Fibroblast of lung (primary cell): ENCODE data around the gene SLC22A12. TPM values are rescaled to one million over a fixed set of nuclear protein-coding genes. Genes with fewer than 3 reads are reported as not detected.

Experiments used
- DNase-seq, 2 donors: peaks; one replicate each; pipeline versions ENCODE4 v3.0.0 to v3.0.0-alpha.2; 2010; ENCODE audit warnings: low read depth in 2 of 2
- H2AFZ ChIP-seq: 2 replicates; pipeline ENCODE4 v1.5.1; 2012; ENCODE audit warnings: low read length, control low read depth, inconsistent platforms
- H3K27ac ChIP-seq: 2 replicates; pipeline ENCODE4 v1.5.1; 2011; ENCODE audit warnings: low read length, control low read depth; ENCODE audit not compliant: insufficient read depth
- H3K27me3 ChIP-seq: 2 replicates; pipeline ENCODE4 v1.5.1; 2011; ENCODE audit warnings: mild to moderate bottlenecking, low read length; ENCODE audit not compliant: control insufficient read depth, insufficient read depth
- H3K36me3 ChIP-seq: 2 replicates; pipeline ENCODE4 v1.5.1; 2011; ENCODE audit warnings: low read length; ENCODE audit not compliant: control insufficient read depth, insufficient read depth
- H3K4me1 ChIP-seq: 2 replicates; pipeline ENCODE4 v1.5.1; 2011; ENCODE audit warnings: low read length; ENCODE audit not compliant: control insufficient read depth, insufficient read depth; ENCODE audit errors: extremely low read depth
- H3K4me2 ChIP-seq: 2 replicates; pipeline ENCODE4 v1.5.1; 2011; ENCODE audit warnings: low read length, control low read depth; ENCODE audit not compliant: insufficient read depth; ENCODE audit errors: extremely low read depth
- H3K4me3 ChIP-seq, 4 experiments: fragments of 200-600 bp in 1 of 4; sonication (generic) in 1 of 4; replicated peaks in 1 of 4; 2 replicates each; pipeline ENCODE4 v1.5.1; 2011 to 2016; ENCODE audit warnings: low read length in 4 of 4, low read depth in 3 of 4, mild to moderate bottlenecking in 3 of 4, control low read depth in 2 of 4, inconsistent platforms in 1 of 4, mixed read lengths in 1 of 4; ENCODE audit not compliant: insufficient read depth in 1 of 4; ENCODE audit errors: control extremely low read depth in 1 of 4
- H3K79me2 ChIP-seq: 2 replicates; pipeline ENCODE4 v1.5.1; 2012; ENCODE audit warnings: mild to moderate bottlenecking, low read length, inconsistent platforms; ENCODE audit not compliant: control insufficient read depth, insufficient read depth
- H3K9ac ChIP-seq: 2 replicates; pipeline ENCODE4 v1.5.1; 2011; ENCODE audit warnings: mild to moderate bottlenecking, low read length, control low read depth; ENCODE audit not compliant: insufficient read depth
- H3K9me3 ChIP-seq: 2 replicates; pipeline ENCODE4 v1.5.1; 2012; ENCODE audit warnings: low read depth, low read length; ENCODE audit not compliant: control insufficient read depth, insufficient read depth
- H4K20me1 ChIP-seq: 2 replicates; pipeline ENCODE4 v1.5.1; 2011; ENCODE audit warnings: low read length; ENCODE audit not compliant: control insufficient read depth, insufficient read depth; ENCODE audit errors: extremely low read depth
- EZH2 ChIP-seq: IDR thresholded peaks from 2 replicates; pipeline ENCODE4 v1.5.1; 2012; ENCODE audit warnings: low read length, control low read depth, mild to moderate bottlenecking; ENCODE audit errors: missing control alignments
- polyA plus RNA-seq, 2 donors: library from polyadenylated mRNA; depleted of rRNA in 1 of 2; stranded (reverse) in 1 of 2; unstranded in 1 of 2; fragments of >200 nt; gene quantifications; 2 replicates each; pipeline ENCODE4 v1.2.1, GENCODE V29; 2011 to 2012; ENCODE audit warnings: missing spikeins in 1 of 2
- total RNA-seq: library from RNA; depleted of rRNA; stranded (reverse); fragments of >200 nt; gene quantifications from 2 replicates; pipeline ENCODE4 v1.2.1, GENCODE V29; 2014
- TF ChIP-seq, protein P1 (sequence below), 2 donors: IDR thresholded peaks in 1 of 2; conservative IDR thresholded peaks in 1 of 2; 1 replicate in 1 of 2; 2 replicates in 1 of 2; pipeline ENCODE4 v1.5.1; 2011 to 2012; ENCODE audit warnings: low read length in 2 of 2, control low read depth in 1 of 2, inconsistent platforms in 1 of 2, low read depth in 1 of 2, mild to moderate bottlenecking in 1 of 2

Gene SLC22A12
- total and polyA plus RNA-seq, 2 donors (not counting 1 experiment from before 2014, with no cell fraction given) = not detected

- no peak for TF ChIP-seq EZH2
- TF ChIP-seq, protein P1, sequence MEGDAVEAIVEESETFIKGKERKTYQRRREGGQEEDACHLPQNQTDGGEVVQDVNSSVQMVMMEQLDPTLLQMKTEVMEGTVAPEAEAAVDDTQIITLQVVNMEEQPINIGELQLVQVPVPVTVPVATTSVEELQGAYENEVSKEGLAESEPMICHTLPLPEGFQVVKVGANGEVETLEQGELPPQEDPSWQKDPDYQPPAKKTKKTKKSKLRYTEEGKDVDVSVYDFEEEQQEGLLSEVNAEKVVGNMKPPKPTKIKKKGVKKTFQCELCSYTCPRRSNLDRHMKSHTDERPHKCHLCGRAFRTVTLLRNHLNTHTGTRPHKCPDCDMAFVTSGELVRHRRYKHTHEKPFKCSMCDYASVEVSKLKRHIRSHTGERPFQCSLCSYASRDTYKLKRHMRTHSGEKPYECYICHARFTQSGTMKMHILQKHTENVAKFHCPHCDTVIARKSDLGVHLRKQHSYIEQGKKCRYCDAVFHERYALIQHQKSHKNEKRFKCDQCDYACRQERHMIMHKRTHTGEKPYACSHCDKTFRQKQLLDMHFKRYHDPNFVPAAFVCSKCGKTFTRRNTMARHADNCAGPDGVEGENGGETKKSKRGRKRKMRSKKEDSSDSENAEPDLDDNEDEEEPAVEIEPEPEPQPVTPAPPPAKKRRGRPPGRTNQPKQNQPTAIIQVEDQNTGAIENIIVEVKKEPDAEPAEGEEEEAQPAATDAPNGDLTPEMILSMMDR (conservative IDR thresholded peaks at IDR 0.05 in 1 of 2, IDR thresholded peaks at IDR 0.05 in 1 of 2; ENCODE audit: low read depth in 1 of 2, low read length in 2 of 2) = no peak
- Histone ChIP-seq H3K79me2 (no peaks in the 10 kb centered on the region), H3K9ac (no peak overlapping the region), H4K20me1 (no peaks in the 10 kb centered on the region), H3K27me3 (no peaks in the 10 kb centered on the region), H3K4me2 (no peak overlapping the region), H3K9me3 (no peaks in the 10 kb centered on the region), H3K4me1 (no peaks in the 10 kb centered on the region), H2AFZ (no peak overlapping the region), H3K36me3 (no peaks in the 10 kb centered on the region), H3K27ac (no peak overlapping the region), H3K4me3 (no peak overlapping the region)
- no peak for DNase-seq
Observed at GRCh38 chr11:64562723-64563351, 28.2 kb upstream of the SLC22A12 start.

DNA sequence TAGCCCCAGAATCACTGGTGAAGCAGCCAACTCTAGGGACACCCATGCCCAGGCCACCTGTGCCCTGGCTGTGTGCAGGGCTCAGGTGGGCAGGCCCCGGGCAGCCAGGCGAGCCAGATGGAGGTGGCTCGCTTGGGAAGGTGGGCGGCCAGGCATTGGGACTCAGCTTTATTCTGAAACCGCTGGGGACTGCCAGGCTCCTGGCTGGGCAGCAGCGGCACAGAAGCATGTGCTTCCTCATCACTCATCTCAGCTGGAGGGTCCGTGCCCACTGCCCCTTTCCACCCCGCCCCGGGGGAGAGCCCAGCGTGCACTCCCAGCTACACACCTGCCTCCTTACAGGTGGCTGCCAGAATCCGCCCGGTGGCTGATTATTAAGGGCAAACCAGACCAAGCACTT is 27.1 kb upstream of the SLC22A12 start:
- Histone ChIP-seq H3K9me3 (no peaks in the 10 kb centered on the region), H3K79me2 (no peaks in the 10 kb centered on the region), H3K27me3 (no peaks in the 10 kb centered on the region), H3K4me2 (no peak overlapping the region), H3K27ac (no peak overlapping the region), H3K4me3 (no peak overlapping the region), H3K36me3 (no peaks in the 10 kb centered on the region), H3K9ac (no peak overlapping the region), H4K20me1 (no peaks in the 10 kb centered on the region), H2AFZ (no peak overlapping the region), H3K4me1 (no peaks in the 10 kb centered on the region)
- TF ChIP-seq EZH2 = no peak
- TF ChIP-seq, protein P1 (conservative IDR thresholded peaks at IDR 0.05 in 1 of 2, IDR thresholded peaks at IDR 0.05 in 1 of 2; ENCODE audit: low read depth in 1 of 2, low read length in 2 of 2) = no peak
- no peak for DNase-seq

- no peaks in the 10 kb centered on the region for H3K36me3 ChIP-seq
- H3K9ac ChIP-seq = no peak overlapping the region
- TF ChIP-seq EZH2 = no peak
- TF ChIP-seq, protein P1 (conservative IDR thresholded peaks at IDR 0.05 in 1 of 2, IDR thresholded peaks at IDR 0.05 in 1 of 2; ENCODE audit: low read depth in 1 of 2, low read length in 2 of 2) = no peak
- no peaks in the 10 kb centered on the region for H3K4me1 ChIP-seq
- H3K4me2 ChIP-seq = no peak overlapping the region
- H3K79me2 ChIP-seq = no peaks in the 10 kb centered on the region
- DNase-seq = no peak
- H3K4me3 ChIP-seq = no peak overlapping the region
- H3K27ac ChIP-seq = no peak overlapping the region
- no peaks in the 10 kb centered on the region for H3K9me3 ChIP-seq
- no peaks in the 10 kb centered on the region for H3K27me3 ChIP-seq
- no peaks in the 10 kb centered on the region for H4K20me1 ChIP-seq
- no peak overlapping the region for H2AFZ ChIP-seq
Observed at GRCh38 chr11:64564419-64564818, 26.6 kb upstream of the SLC22A12 start.
